OCI-LY7 (cell line): ENCODE data around the gene HPF1. TPM values are rescaled to one million over a fixed set of nuclear protein-coding genes. Genes with fewer than 3 reads are reported as not detected.
"Not testable (repeated sequence)": the region's sequence is repeated elsewhere in the genome, so short reads cannot be mapped to it uniquely, and the experiment has no call there.

Experiments
- BruUV-seq: library from RNA; stranded (reverse); fragments of 400-500 nt; replicated peaks from 2 replicates; lab custom pipeline; 2021; lab: Mats Ljungman, UMichigan
- CTCF ChIA-PET: fragments of 300-600 bp; sonication (Branson Sonifier 250); formaldehyde crosslinking; loops from one replicate; lab custom pipeline; 2022; ENCODE audit warnings: antibody characterized with exemption; ENCODE audit not compliant: unreplicated experiment; lab: Charles Lee
- POLR2A ChIA-PET: fragments of 300-600 bp; sonication (Branson Sonifier 250); formaldehyde crosslinking; loops from one replicate; lab custom pipeline; 2022; ENCODE audit warnings: antibody characterized with exemption; lab: Charles Lee
- DNase-seq: peaks from one replicate; pipeline ENCODE4 v3.0.0-alpha.2; 2015; ENCODE audit warnings: low spot score
- H2AFZ ChIP-seq: fragments of 200-600 bp; sonication (generic), shearing (Covaris generic); 2 replicates; pipeline ENCODE4 v1.6.1; 2014; ENCODE audit warnings: mild to moderate bottlenecking, antibody characterized with exemption, low read length, moderate library complexity
- H3K27ac ChIP-seq: fragments of 200-600 bp; sonication (generic); 2 replicates; pipeline ENCODE4 v1.5.1; 2014; ENCODE audit warnings: mixed run types, low read depth, mild to moderate bottlenecking, moderate library complexity, low read length, inconsistent platforms; ENCODE audit not compliant: poor library complexity, severe bottlenecking
- H3K36me3 ChIP-seq: fragments of 200-600 bp; sonication (generic); 2 replicates; pipeline ENCODE4 v1.6.1; 2014; ENCODE audit warnings: mild to moderate bottlenecking, antibody characterized with exemption, low read length, moderate library complexity, mixed read lengths; ENCODE audit not compliant: insufficient read depth
- H3K4me1 ChIP-seq: fragments of 200-600 bp; sonication (generic); 2 replicates; pipeline ENCODE4 v1.5.1; 2014; ENCODE audit warnings: mild to moderate bottlenecking, low read length; ENCODE audit not compliant: insufficient read depth, poor library complexity, severe bottlenecking
- H3K4me2 ChIP-seq: fragments of 200-600 bp; sonication (generic); 2 replicates; pipeline ENCODE4 v1.6.1; 2014; ENCODE audit warnings: mild to moderate bottlenecking, low read length
- H3K4me3 ChIP-seq: fragments of 200-600 bp; sonication (generic); 2 replicates; pipeline ENCODE4 v1.5.1; 2014; ENCODE audit warnings: mild to moderate bottlenecking, low read depth, low read length; ENCODE audit not compliant: poor library complexity, severe bottlenecking
- H3K79me2 ChIP-seq: fragments of 200-600 bp; sonication (generic); 2 replicates; pipeline ENCODE4 v1.6.1; 2016; ENCODE audit warnings: low read depth, mild to moderate bottlenecking, low read length, moderate library complexity, mixed read lengths; ENCODE audit not compliant: insufficient read depth
- H3K9me2 ChIP-seq: fragments of 200-600 bp; sonication (generic); 2 replicates; pipeline ENCODE4 v1.6.1; 2016; ENCODE audit warnings: mild to moderate bottlenecking, low read length, mixed read lengths; ENCODE audit not compliant: insufficient read depth
- H3K9me3 ChIP-seq: fragments of 200-600 bp; sonication (generic); 2 replicates; pipeline ENCODE4 v1.6.1; 2014; ENCODE audit warnings: mild to moderate bottlenecking, mixed run types, low read length, mixed read lengths
- H4K20me1 ChIP-seq: fragments of 200-600 bp; sonication (generic); 2 replicates; pipeline ENCODE4 v1.6.1; 2014; ENCODE audit warnings: mild to moderate bottlenecking, antibody characterized with exemption, low read length, moderate library complexity, mixed read lengths; ENCODE audit not compliant: insufficient read depth
- CTCF ChIP-seq: fragments of 200-600 bp; sonication (generic); conservative IDR thresholded peaks from 2 replicates; pipeline ENCODE4 v1.5.1; 2014; ENCODE audit warnings: mild to moderate bottlenecking, antibody characterized with exemption, low read length, moderate library complexity, mixed read lengths
- EZH2phosphoT487 ChIP-seq: fragments of 200-600 bp; sonication (generic); IDR thresholded peaks from 2 replicates; pipeline ENCODE4 v1.6.1; 2018; ENCODE audit warnings: low read depth, borderline replicate concordance, mild to moderate bottlenecking, mixed run types, antibody characterized with exemption, low read length, moderate library complexity, mixed read lengths
- intact Hi-C: fragments of 100-400 bp; cut with micrococcal nuclease; formaldehyde crosslinking; loops from one replicate; pipeline ENCODE4 v1.10.0; 2022; ENCODE audit not compliant: unreplicated experiment
- total RNA-seq, 2 experiments: library from RNA; depleted of rRNA in 1 of 2; stranded (reverse); fragments of >200 nt in 1 of 2; shearing (Covaris generic) in 1 of 2; gene quantifications; 2 replicates each; pipeline ENCODE4 v1.2.3, GENCODE V29; 2014 to 2022

The HPF1 gene
- total RNA-seq, 2 experiments from 2014 or later: 11.8 to 29.5 TPM

- Histone ChIP-seq H3K79me2 (no peaks in the 10 kb centered on the region), H4K20me1 (no peaks in the 10 kb centered on the region), H3K36me3 (peaks cover 7% of the 10 kb centered on the region), H3K4me1 (no peaks in the 10 kb centered on the region), H2AFZ (no peak overlapping the region), H3K4me2 (no peak overlapping the region), H3K9me2 (no peaks in the 10 kb centered on the region), H3K4me3 (no peak overlapping the region), H3K27ac (no peak overlapping the region), H3K9me3 (no peaks in the 10 kb centered on the region)
- no peak for DNase-seq
- ChIA-PET CTCF (no interaction called here), POLR2A (interaction anchor here (1.2 kb wide), 2 partner anchors 12 to 15 kb away, joined by 3 read pairs; no protein-coding TSS in a partner anchor)
- TF ChIP-seq EZH2phosphoT487: no peak
- TF ChIP-seq CTCF: no peak
- intact Hi-C loops: no loop called here
- BruUV-seq: no TSS peak
Observed at GRCh38 chr4:169741569-169741968, 16.2 kb downstream of the HPF1 start.

- H3K4me1 ChIP-seq, H3K9me2 ChIP-seq, H3K79me2 ChIP-seq, BruUV-seq, H3K9me3 ChIP-seq, DNase-seq, H2AFZ ChIP-seq, H3K4me2 ChIP-seq, H3K27ac ChIP-seq, intact Hi-C loops, H4K20me1 ChIP-seq, CTCF ChIA-PET, H3K4me3 ChIP-seq, POLR2A ChIA-PET: not testable (repeated sequence)
- peaks cover 13% of the 10 kb centered on the region for H3K36me3 ChIP-seq
Observed at GRCh38 chr4:169738604-169739003, 19.1 kb downstream of the HPF1 start.

GRCh38 chr4:169730564-169730963 is 27.2 kb downstream of the HPF1 start:
- H3K4me2 ChIP-seq: no peak overlapping the region
- H3K36me3 ChIP-seq: peaks cover 18% of the 10 kb centered on the region
- no peaks in the 10 kb centered on the region for H3K9me2 ChIP-seq
- ChIA-PET CTCF (no interaction called here), POLR2A (interaction anchor here (0.9 kb wide), 1 partner anchor 10 kb away, joined by 3 read pairs; no protein-coding TSS in a partner anchor)
- no peaks in the 10 kb centered on the region for H3K4me1 ChIP-seq
- DNase-seq: no peak
- H4K20me1 ChIP-seq: no peaks in the 10 kb centered on the region
- no peaks in the 10 kb centered on the region for H3K79me2 ChIP-seq
- H2AFZ ChIP-seq: no peak overlapping the region
- H3K4me3 ChIP-seq: no peak overlapping the region
- intact Hi-C loops: no loop called here
- BruUV-seq: no TSS peak
- no peaks in the 10 kb centered on the region for H3K9me3 ChIP-seq
- H3K27ac ChIP-seq: no peak overlapping the region
- TF ChIP-seq EZH2phosphoT487 (no peak), CTCF (no peak)
